Esophagus (tissue), 2 donors: ENCODE measurements around the gene NRARP. TPM values are rescaled to one million over a fixed set of nuclear protein-coding genes. Genes with fewer than 3 reads are reported as not detected.

Experiments
- H3K27ac ChIP-seq, 2 donors: one replicate each; pipeline ENCODE4 v1.5.1; 2013; ENCODE audit warnings: low read depth in 2 of 2, mild to moderate bottlenecking in 2 of 2, inconsistent platforms in 1 of 2, low read length in 1 of 2, moderate library complexity in 1 of 2
- H3K27me3 ChIP-seq, 2 donors: one replicate each; pipeline ENCODE4 v1.6.1; 2013; ENCODE audit warnings: low read length in 2 of 2, control low read depth in 1 of 2, mild to moderate bottlenecking in 1 of 2; ENCODE audit not compliant: insufficient read depth in 2 of 2, control insufficient read depth in 1 of 2
- H3K36me3 ChIP-seq, 2 donors: one replicate each; pipeline ENCODE4 v1.6.1; 2013; ENCODE audit warnings: low read length in 1 of 2; ENCODE audit not compliant: control insufficient read depth in 2 of 2, insufficient read depth in 2 of 2
- H3K4me1 ChIP-seq, 2 donors: one replicate each; pipeline ENCODE4 v1.6.1; 2013; ENCODE audit warnings: low read length in 1 of 2; ENCODE audit not compliant: control insufficient read depth in 2 of 2, insufficient read depth in 2 of 2
- H3K4me3 ChIP-seq, 2 donors: one replicate each; pipeline ENCODE4 v1.5.1; 2013; ENCODE audit warnings: low read length in 2 of 2, mild to moderate bottlenecking in 2 of 2, low read depth in 1 of 2, moderate library complexity in 1 of 2
- H3K9me3 ChIP-seq, 2 donors: one replicate each; pipeline ENCODE4 v1.6.1; 2013; ENCODE audit warnings: mild to moderate bottlenecking in 2 of 2, low read depth in 1 of 2, low read length in 1 of 2, moderate library complexity in 1 of 2; ENCODE audit not compliant: control insufficient read depth in 2 of 2, insufficient read depth in 1 of 2
- WGBS, 2 donors: extraction: QIAGEN DNeasy Blood & Tissue Kit; methylation state at CpG; one replicate each; pipeline ENCODE4 v1.1.7; 2013; 5-methylcytosine and 5-hydroxymethylcytosine counted together
- polyA plus RNA-seq, 2 donors: library from polyadenylated mRNA; stranded (reverse); fragments of 200-250 nt; gene quantifications; one replicate each; pipeline ENCODE4 v1.2.3, GENCODE V29; 2013
- donor health status: healthy with polysubstance abuse.
- donor health status: Bipolar disorder and iron deficiency.

Gene NRARP
- polyA plus RNA-seq, 2 donors = 1.6 to 7.8 TPM

- WGBS, 2 donors = 93 to 96% methylated on average over 10 of the region's 10 CpGs
- H3K4me3 ChIP-seq = no peak overlapping the region
- no peak overlapping the region for H3K27ac ChIP-seq
- H3K27me3 ChIP-seq = no peaks in the 10 kb centered on the region
- no peaks in the 10 kb centered on the region for H3K36me3 ChIP-seq
- no peaks in the 10 kb centered on the region for H3K9me3 ChIP-seq
- peaks cover 0 to 4% of the 10 kb centered on the region in 2 donors for H3K4me1 ChIP-seq
Measured at GRCh38 chr9:137325124-137325523, 23.1 kb upstream of the NRARP start.

GRCh38 chr9:137323531-137324331, 21.7 kb upstream of the NRARP start:
- no peak overlapping the region for H3K4me3 ChIP-seq
- no peaks in the 10 kb centered on the region for H3K36me3 ChIP-seq
- H3K9me3 ChIP-seq = no peaks in the 10 kb centered on the region
- no peaks in the 10 kb centered on the region for H3K27me3 ChIP-seq
- peaks cover 0 to 4% of the 10 kb centered on the region in 2 donors for H3K4me1 ChIP-seq
- WGBS, 2 donors = 95 to 96% methylated on average over 35 to 37 of the region's 37 CpGs
- H3K27ac ChIP-seq = no peak overlapping the region

GRCh38 chr9:137321726-137322361, 19.8 kb upstream of the NRARP start:
- no peak overlapping the region for H3K4me3 ChIP-seq
- no peaks in the 10 kb centered on the region for H3K9me3 ChIP-seq
- H3K36me3 ChIP-seq = no peaks in the 10 kb centered on the region
- peaks cover 0 to 4% of the 10 kb centered on the region in 2 donors for H3K4me1 ChIP-seq
- WGBS, 2 donors = 89 to 90% methylated on average over 22 of the region's 22 CpGs
- no peaks in the 10 kb centered on the region for H3K27me3 ChIP-seq
- H3K27ac ChIP-seq = no peak overlapping the region

DNA sequence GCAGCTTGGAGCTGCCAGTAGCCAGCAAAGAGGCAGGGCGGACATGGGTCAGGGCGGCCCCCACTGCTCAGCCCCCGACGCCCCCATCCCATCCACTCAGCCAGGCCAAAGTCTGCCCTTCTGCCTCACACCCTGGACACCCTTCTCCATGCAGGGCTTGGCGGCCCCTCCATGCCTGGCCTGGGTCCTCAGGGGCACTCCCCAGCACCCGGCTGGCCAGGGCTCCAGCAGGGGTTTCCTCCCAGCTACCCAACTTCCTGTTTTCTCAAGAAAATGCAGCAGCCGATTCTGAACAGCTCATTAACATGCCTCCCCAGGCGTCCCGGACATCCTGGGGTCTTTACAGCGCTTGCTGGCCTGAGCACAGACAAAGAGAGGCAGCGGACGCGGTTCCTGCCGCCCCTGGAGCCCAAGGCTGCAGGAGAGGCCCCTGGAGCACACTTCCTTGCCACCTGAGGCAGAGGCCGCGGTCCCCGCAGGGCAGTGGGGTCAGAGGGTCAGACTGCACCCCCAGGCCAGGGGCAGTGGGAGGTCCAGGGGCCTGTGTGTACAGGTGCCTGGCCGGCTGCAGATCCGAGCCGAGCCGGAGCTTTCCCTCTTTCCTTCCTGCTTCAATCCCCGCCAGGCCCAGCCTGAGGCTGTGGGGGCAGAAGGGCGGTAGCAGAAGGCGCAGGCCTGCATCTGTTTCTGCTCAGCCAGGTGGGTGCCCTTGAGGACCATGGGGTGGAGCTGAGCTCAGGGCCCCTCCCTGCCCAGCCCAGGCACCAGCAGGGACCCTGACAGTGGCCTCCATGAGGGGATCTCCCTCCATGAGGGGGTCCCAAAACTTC, 18.7 kb upstream of the NRARP start:
- Histone ChIP-seq H3K27ac (no peak overlapping the region), H3K4me1 (peaks cover 5 to 6% of the 10 kb centered on the region in 2 donors), H3K27me3 (no peaks in the 10 kb centered on the region), H3K4me3 (no peak overlapping the region), H3K36me3 (no peaks in the 10 kb centered on the region), H3K9me3 (no peaks in the 10 kb centered on the region)
- 60 to 62% methylated on average over 24 of the region's 24 CpGs for WGBS, 2 donors

- WGBS, 2 donors = 84 to 93% methylated on average over 20 to 22 of the region's 22 CpGs
- Histone ChIP-seq H3K9me3 (no peaks in the 10 kb centered on the region), H3K36me3 (no peaks in the 10 kb centered on the region)
Measured at GRCh38 chr9:137319739-137320551, 17.9 kb upstream of the NRARP start.

GRCh38 chr9:137319011-137319738, 17.1 kb upstream of the NRARP start:
- no peak overlapping the region for H3K4me3 ChIP-seq
- no peak overlapping the region for H3K27ac ChIP-seq
- H3K9me3 ChIP-seq = no peaks in the 10 kb centered on the region
- 72 to 78% methylated on average over 26 of the region's 26 CpGs for WGBS, 2 donors
- no peaks in the 10 kb centered on the region for H3K27me3 ChIP-seq
- peaks cover 9 to 14% of the 10 kb centered on the region in 2 donors for H3K4me1 ChIP-seq
- no peaks in the 10 kb centered on the region for H3K36me3 ChIP-seq

More at GRCh38 chr9:137319739-137320551, 17.9 kb upstream of the NRARP start:
- no peak overlapping the region for H3K27ac ChIP-seq
- peaks cover 5 to 12% of the 10 kb centered on the region in 2 donors for H3K4me1 ChIP-seq
- no peaks in the 10 kb centered on the region for H3K27me3 ChIP-seq
- no peak overlapping the region for H3K4me3 ChIP-seq

DNA sequence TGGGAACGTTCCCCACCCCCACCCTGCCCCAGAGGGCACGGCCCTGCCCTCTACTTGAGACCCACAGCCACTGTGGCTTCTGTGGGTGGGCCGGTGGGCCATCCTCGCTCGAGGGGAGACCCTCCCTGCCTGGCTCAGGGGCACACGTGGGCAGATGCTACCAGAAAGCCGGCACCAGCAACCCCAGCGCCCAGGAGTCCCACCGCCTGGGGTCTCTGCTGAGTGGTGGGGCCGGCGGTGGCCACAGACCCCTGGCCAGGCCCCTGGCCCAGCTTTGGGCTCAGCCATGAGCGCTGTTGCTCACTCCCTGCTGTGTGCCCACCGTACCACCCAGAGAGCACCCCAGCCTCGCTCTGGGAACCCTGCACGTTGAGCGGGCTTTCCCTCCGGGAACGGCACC, 16.5 kb upstream of the NRARP start:
- no peak overlapping the region for H3K4me3 ChIP-seq
- WGBS, 2 donors = 77 to 87% methylated on average over 17 to 18 of the region's 18 CpGs
- H3K36me3 ChIP-seq = no peaks in the 10 kb centered on the region
- peak overlapping the region in 1 of 2 donors; percentile 16 for H3K27ac ChIP-seq
- H3K9me3 ChIP-seq = no peaks in the 10 kb centered on the region
- H3K4me1 ChIP-seq = peaks cover 9 to 19% of the 10 kb centered on the region in 2 donors
- H3K27me3 ChIP-seq = no peaks in the 10 kb centered on the region

DNA sequence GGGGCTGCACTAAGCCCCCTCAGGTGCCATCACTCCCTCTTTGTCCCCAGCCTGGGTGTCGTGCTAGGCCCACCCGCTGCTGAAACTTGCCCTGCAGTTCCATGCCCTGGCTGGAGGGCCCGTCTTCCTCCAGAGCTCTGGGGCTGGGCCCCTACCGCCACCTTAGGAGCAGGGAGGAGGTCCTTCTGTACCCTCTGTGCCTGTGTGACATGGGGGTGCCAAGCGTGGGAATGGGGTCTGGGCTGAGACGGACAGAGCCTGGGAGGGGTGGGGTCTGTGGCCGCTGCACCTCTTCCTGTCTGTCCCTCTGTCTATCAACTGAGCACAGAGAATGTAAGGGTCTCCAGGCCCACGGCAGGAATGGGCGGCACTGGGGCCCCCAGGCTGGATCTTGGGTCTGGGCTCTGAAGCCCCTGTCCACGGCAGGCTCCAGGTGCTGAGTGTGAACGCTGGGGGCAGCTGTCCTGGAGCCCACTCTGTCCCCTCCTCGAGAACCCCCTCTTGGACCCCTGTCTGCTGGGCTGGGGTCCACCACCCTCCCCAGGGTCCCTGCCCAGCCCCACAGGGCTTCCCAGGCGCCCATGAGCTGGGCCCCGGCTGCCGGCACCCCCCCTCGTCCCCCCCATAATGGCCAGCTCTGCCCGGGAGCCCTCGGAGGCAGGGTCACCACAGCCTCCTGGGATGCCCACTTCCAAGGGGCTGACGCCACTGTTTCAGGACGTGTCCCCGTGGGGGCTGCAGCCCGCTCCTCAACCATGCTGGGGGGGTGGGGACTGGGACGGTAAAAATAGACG, 15.8 kb upstream of the NRARP start:
- no peaks in the 10 kb centered on the region for H3K36me3 ChIP-seq
- H3K4me1 ChIP-seq = peaks cover 9 to 25% of the 10 kb centered on the region in 2 donors
- whole genome bisulfite sequencing, 2 donors = 73 to 78% methylated on average over 24 of the region's 24 CpGs
- H3K27ac ChIP-seq = no peak overlapping the region
- H3K27me3 ChIP-seq = no peaks in the 10 kb centered on the region
- no peak overlapping the region for H3K4me3 ChIP-seq
- no peaks in the 10 kb centered on the region for H3K9me3 ChIP-seq
